B cell (primary cell): ENCODE measurements around the gene ADPRM. TPM values are rescaled to one million over a fixed set of nuclear protein-coding genes. Genes with fewer than 3 reads are reported as not detected.

Experiments used
- ATAC-seq: fragments of 200-7000 bp; cut with Tn5 transposase; one replicate; pipeline ENCODE4 v1.10.0; 2021; ENCODE audit warnings: low read depth, mild to moderate bottlenecking, moderate number of reproducible peaks, moderate library complexity
- CTCF ChIA-PET: fragments of 350-600 bp; sonication (Branson Sonifier 250); formaldehyde crosslinking; loops from one replicate; lab custom pipeline; 2021; ENCODE audit warnings: antibody characterized with exemption, inconsistent platforms; lab: Charles Lee
- POLR2A ChIA-PET: fragments of 350-600 bp; sonication (Branson Sonifier 250); formaldehyde crosslinking; loops from one replicate; lab custom pipeline; 2021; ENCODE audit warnings: antibody characterized with exemption; lab: Charles Lee
- DNase-seq: peaks from one replicate; pipeline ENCODE4 v3.0.0; 2013
- H2AFZ ChIP-seq: 2 replicates; pipeline ENCODE4 v1.6.1; 2012; ENCODE audit warnings: mild to moderate bottlenecking, low read depth, low read length; ENCODE audit not compliant: insufficient read depth, poor library complexity, severe bottlenecking
- H3K27ac ChIP-seq, 2 donors: 1 replicate in 1 of 2; 2 replicates in 1 of 2; pipeline ENCODE4 v1.5.1; 2012 to 2013; ENCODE audit warnings: low read length in 2 of 2, mild to moderate bottlenecking in 2 of 2, moderate library complexity in 1 of 2
- H3K27me3 ChIP-seq, 4 experiments: fragments of 200-600 bp in 1 of 4; sonication (generic) in 1 of 4; replicated peaks in 1 of 4; 1 replicate in 2 of 4; 2 replicates in 2 of 4; pipeline versions ENCODE4 v1.6.1 to v1.7.0; 2013 to 2016; ENCODE audit warnings: low read length in 3 of 4, mild to moderate bottlenecking in 2 of 4, mixed read lengths in 1 of 4, moderate library complexity in 1 of 4; ENCODE audit not compliant: insufficient read depth in 4 of 4, control insufficient read depth in 3 of 4; ENCODE audit errors: control extremely low read depth in 1 of 4
- H3K36me3 ChIP-seq, 2 experiments: replicated peaks in 1 of 2; 1 replicate in 1 of 2; 2 replicates in 1 of 2; pipeline versions ENCODE4 v1.6.1 to v1.7.1; 2013; ENCODE audit warnings: low read length in 1 of 2; ENCODE audit not compliant: insufficient read depth in 2 of 2, control insufficient read depth in 1 of 2; ENCODE audit errors: control extremely low read depth in 1 of 2, extremely low read depth in 1 of 2
- H3K4me1 ChIP-seq, 2 donors: fragments of 200-600 bp in 1 of 2; sonication (generic) in 1 of 2; 1 replicate in 1 of 2; 2 replicates in 1 of 2; pipeline versions ENCODE4 v1.5.1 to v1.6.1; 2013 to 2017; ENCODE audit warnings: low read length in 2 of 2; ENCODE audit not compliant: control insufficient read depth in 2 of 2, insufficient read depth in 2 of 2
- H3K4me2 ChIP-seq: replicated peaks from 2 replicates; pipeline ENCODE3; 2012; ENCODE audit warnings: mild to moderate bottlenecking, low read depth, low read length; ENCODE audit not compliant: poor library complexity, severe bottlenecking
- H3K4me3 ChIP-seq, 5 experiments: fragments of 200-600 bp in 1 of 5; sonication (generic) in 1 of 5; 1 replicate in 3 of 5; 2 replicates in 2 of 5; pipeline versions ENCODE4 v1.5.1 to v1.7.0; 2011 to 2016; ENCODE audit warnings: low read length in 4 of 5, mild to moderate bottlenecking in 4 of 5, low read depth in 2 of 5, control low read depth in 1 of 5, moderate library complexity in 1 of 5; ENCODE audit not compliant: insufficient read depth in 1 of 5; ENCODE audit errors: control extremely low read depth in 1 of 5, extremely low read depth in 1 of 5
- H3K79me2 ChIP-seq: fragments of 200-600 bp; sonication (generic); one replicate; pipeline ENCODE4 v1.6.0; 2016; ENCODE audit warnings: low read length; ENCODE audit not compliant: control insufficient read depth, insufficient read depth
- H3K9ac ChIP-seq: fragments of 200-600 bp; sonication (generic); 2 replicates; pipeline ENCODE4 v1.6.1; 2017; ENCODE audit warnings: mild to moderate bottlenecking, low read length, moderate library complexity
- H3K9me3 ChIP-seq, 3 donors: one replicate each; pipeline versions ENCODE4 v1.6.1 to v1.7.1; 2013; ENCODE audit warnings: low read length in 2 of 3; ENCODE audit not compliant: control insufficient read depth in 2 of 3, insufficient read depth in 1 of 3; ENCODE audit errors: control extremely low read depth in 1 of 3
- H4K20me1 ChIP-seq: 2 replicates; pipeline ENCODE4 v1.6.0; 2012; ENCODE audit warnings: mild to moderate bottlenecking, low read length; ENCODE audit not compliant: insufficient read depth, control insufficient read depth, poor library complexity, severe bottlenecking
- H3K27ac Mint-ChIP-seq: one replicate; pipeline ENCODE4 v1.8.0; 2021; ENCODE audit warnings: mixed read lengths
- H3K27me3 Mint-ChIP-seq: one replicate; pipeline ENCODE4 v1.8.0; 2021; ENCODE audit warnings: mixed read lengths
- H3K4me1 Mint-ChIP-seq: one replicate; pipeline ENCODE4 v1.8.0; 2021; ENCODE audit warnings: mixed read lengths
- H3K4me3 Mint-ChIP-seq: one replicate; pipeline ENCODE4 v1.8.0; 2021; ENCODE audit warnings: mixed read lengths
- H3K9me3 Mint-ChIP-seq: one replicate; pipeline ENCODE4 v1.8.0; 2022; ENCODE audit warnings: mixed read lengths; ENCODE audit not compliant: insufficient read depth
- EZH2 ChIP-seq: IDR thresholded peaks from 2 replicates; pipeline ENCODE4 v1.6.1; 2012; ENCODE audit warnings: borderline replicate concordance, low read depth, mild to moderate bottlenecking, moderate library complexity, low read length; ENCODE audit not compliant: insufficient read depth, poor library complexity, severe bottlenecking
- WGBS: methylation state at CpG from one replicate; pipeline ENCODE4 v1.1.5; 2013; ENCODE audit warnings: missing lambda C conversion rate; ENCODE audit not compliant: insufficient coverage; 5-methylcytosine and 5-hydroxymethylcytosine counted together
- intact Hi-C: fragments of 100-400 bp; cut with micrococcal nuclease; formaldehyde crosslinking; loops from one replicate; pipeline ENCODE4 v1.10.0; 2022
- polyA plus RNA-seq: library from polyadenylated mRNA; depleted of rRNA; stranded (reverse); fragments of >200 nt; gene quantifications from 2 replicates; pipeline ENCODE4 v1.2.3, GENCODE V29; 2012
- total RNA-seq, 2 donors: library from RNA; stranded (reverse); fragments of 120-200 nt in 1 of 2; gene quantifications; 1 replicate in 1 of 2; 2 replicates in 1 of 2; pipeline versions ENCODE4 v1.2.3 to v1.2.4, GENCODE V29; 2013 to 2022
- TF ChIP-seq, protein P1 (sequence below): fragments of 200-600 bp; IDR thresholded peaks from one replicate; pipeline ENCODE4 v1.8.0; 2022; ENCODE audit warnings: antibody characterized with exemption, mild to moderate bottlenecking

ADPRM gene
- total and polyA plus RNA-seq, 2 donors (not counting 1 experiment from before 2014, with no cell fraction given) = 24.3 to 29.1 TPM

DNA sequence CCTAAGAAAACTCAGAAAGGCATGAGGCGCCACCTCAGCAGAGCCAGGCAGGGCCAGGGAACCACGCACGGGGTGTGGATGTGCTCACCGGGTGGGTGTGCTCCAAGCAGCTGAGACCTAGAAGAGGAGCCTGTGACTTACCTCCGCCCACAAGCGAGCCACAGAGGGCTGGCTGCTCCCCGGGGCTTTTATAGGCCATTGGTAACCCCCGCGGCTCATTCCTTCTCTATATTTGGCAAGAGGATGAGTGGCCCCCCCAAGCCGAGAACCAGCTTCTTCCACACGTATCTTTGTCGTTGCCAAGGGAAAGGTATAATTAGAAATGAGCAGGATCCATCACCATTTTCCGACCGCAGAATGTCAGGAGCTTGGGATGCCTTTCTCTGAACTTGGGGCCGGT lies 40.2 kb upstream of the ADPRM start, which contains the start of gene MYH3:
MYH3 (minus strand) TSS at position 162 of the 400 bp plus-strand sequence. CDS start 2,245 bp downstream, outside the sequence.
- Mint-ChIP-seq H3K4me1 (peaks cover 8% of the 10 kb centered on the region), H3K9me3 (no peaks in the 10 kb centered on the region), H3K27ac (no peak within 1 kb of the TSS), H3K4me3 (no peak within 1 kb of the TSS), H3K27me3 (peaks cover 3% of the 10 kb centered on the region)
- Histone ChIP-seq H3K4me2 (no peak within 1 kb of the TSS), H3K9ac (no peak within 1 kb of the TSS), H3K27me3 (no peaks in the 10 kb centered on the region), H3K27ac (no peak within 1 kb of the TSS), H3K79me2 (no peaks in the 10 kb centered on the region), H3K4me3 (no peak within 1 kb of the TSS), H3K36me3 (no peaks in the 10 kb centered on the region), H3K9me3 (no peaks in the 10 kb centered on the region), H2AFZ (no peak within 1 kb of the TSS), H3K4me1 (peaks cover 6% of the 10 kb centered on the region in 2 donors), H4K20me1 (no peaks in the 10 kb centered on the region)
- 83% methylated on average over 12 of the region's 15 CpGs for WGBS
- TF ChIP-seq EZH2 = no peak
- TF ChIP-seq, protein P1, sequence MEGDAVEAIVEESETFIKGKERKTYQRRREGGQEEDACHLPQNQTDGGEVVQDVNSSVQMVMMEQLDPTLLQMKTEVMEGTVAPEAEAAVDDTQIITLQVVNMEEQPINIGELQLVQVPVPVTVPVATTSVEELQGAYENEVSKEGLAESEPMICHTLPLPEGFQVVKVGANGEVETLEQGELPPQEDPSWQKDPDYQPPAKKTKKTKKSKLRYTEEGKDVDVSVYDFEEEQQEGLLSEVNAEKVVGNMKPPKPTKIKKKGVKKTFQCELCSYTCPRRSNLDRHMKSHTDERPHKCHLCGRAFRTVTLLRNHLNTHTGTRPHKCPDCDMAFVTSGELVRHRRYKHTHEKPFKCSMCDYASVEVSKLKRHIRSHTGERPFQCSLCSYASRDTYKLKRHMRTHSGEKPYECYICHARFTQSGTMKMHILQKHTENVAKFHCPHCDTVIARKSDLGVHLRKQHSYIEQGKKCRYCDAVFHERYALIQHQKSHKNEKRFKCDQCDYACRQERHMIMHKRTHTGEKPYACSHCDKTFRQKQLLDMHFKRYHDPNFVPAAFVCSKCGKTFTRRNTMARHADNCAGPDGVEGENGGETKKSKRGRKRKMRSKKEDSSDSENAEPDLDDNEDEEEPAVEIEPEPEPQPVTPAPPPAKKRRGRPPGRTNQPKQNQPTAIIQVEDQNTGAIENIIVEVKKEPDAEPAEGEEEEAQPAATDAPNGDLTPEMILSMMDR = no peak
- no peak for DNase-seq
- ChIA-PET POLR2A (no interaction called here), CTCF (interaction anchor here (1.0 kb wide), 1 partner anchor 10 kb away, joined by 3 read pairs; no protein-coding TSS in a partner anchor)
- ATAC-seq = no peak
- intact Hi-C loops = no loop called here

DNA sequence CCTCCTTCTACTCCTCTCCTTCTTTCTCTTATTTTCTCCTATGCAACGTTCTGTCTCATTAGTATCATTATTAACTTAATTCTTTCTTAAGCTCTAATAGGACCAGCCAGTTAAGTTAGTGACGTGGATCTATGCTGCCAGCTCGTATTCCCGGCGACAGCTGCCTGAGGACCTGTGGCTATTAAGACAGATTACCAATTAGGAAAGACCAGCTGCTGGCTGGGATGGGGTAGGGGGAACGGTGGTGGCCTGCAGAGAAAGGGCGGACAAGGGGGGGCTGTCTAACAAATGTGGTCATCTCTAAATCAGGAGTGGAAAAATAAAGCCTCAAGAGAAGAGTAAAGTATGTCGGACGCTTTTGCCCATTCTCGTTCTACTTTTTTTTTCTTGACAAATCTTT lies 39.5 kb upstream of the ADPRM start:
- Mint-ChIP-seq H3K9me3 (no peaks in the 10 kb centered on the region), H3K4me1 (peaks cover 6% of the 10 kb centered on the region), H3K27me3 (peaks cover 3% of the 10 kb centered on the region), H3K27ac (no peak overlapping the region), H3K4me3 (no peak overlapping the region)
- H3K27me3 ChIP-seq = no peaks in the 10 kb centered on the region
- no peak overlapping the region for H2AFZ ChIP-seq
- TF ChIP-seq, protein P1 = no peak
- no peak for TF ChIP-seq EZH2
- H3K4me2 ChIP-seq = no peak overlapping the region
- no peaks in the 10 kb centered on the region for H3K79me2 ChIP-seq
- WGBS = 91% methylated on average over 8 of the region's 10 CpGs
- no peak for DNase-seq
- intact Hi-C loops = no loop called here
- ATAC-seq = no peak
- H3K9me3 ChIP-seq = no peaks in the 10 kb centered on the region
- no peaks in the 10 kb centered on the region for H4K20me1 ChIP-seq
- H3K4me3 ChIP-seq = no peak overlapping the region
- peaks cover 4 to 6% of the 10 kb centered on the region in 2 donors for H3K4me1 ChIP-seq
- H3K36me3 ChIP-seq = no peaks in the 10 kb centered on the region
- ChIA-PET CTCF (interaction anchor here (1.0 kb wide), 1 partner anchor 11 kb away, joined by 3 read pairs; no protein-coding TSS in a partner anchor), POLR2A (no interaction called here)
- no peak overlapping the region for H3K9ac ChIP-seq
- no peak overlapping the region for H3K27ac ChIP-seq
